Tibial nerve (tissue), 4 donors: ENCODE results near the gene GATA6. TPM values are rescaled to one million over a fixed set of nuclear protein-coding genes. Genes with fewer than 3 reads are reported as not detected.

ENCODE experiments used
- DNase-seq, 2 donors: peaks; one replicate each; pipeline ENCODE4 v3.0.0-alpha.2; 2019; ENCODE audit warnings: low spot score in 2 of 2
- H3K27ac ChIP-seq, 4 donors: fragments of 200-600 bp; sonication (generic) in 3 of 4; one replicate each; pipeline ENCODE4 v1.5.1; 2017 to 2019; ENCODE audit warnings: mild to moderate bottlenecking in 1 of 4
- H3K27me3 ChIP-seq, 2 donors: fragments of 200-600 bp; sonication (generic) in 1 of 2; one replicate each; pipeline versions ENCODE4 v1.5.1 to v1.6.0; 2017 to 2019
- H3K36me3 ChIP-seq, 3 donors: fragments of 200-600 bp; sonication (generic); one replicate each; pipeline ENCODE4 v1.5.1; 2018 to 2019
- H3K4me1 ChIP-seq, 4 donors: fragments of 200-600 bp; sonication (generic) in 3 of 4; one replicate each; pipeline ENCODE4 v1.5.1; 2017 to 2019
- H3K4me3 ChIP-seq, 4 donors: fragments of 200-600 bp; sonication (generic) in 3 of 4; one replicate each; pipeline ENCODE4 v1.5.1; 2017 to 2019; ENCODE audit warnings: mild to moderate bottlenecking in 1 of 4, moderate library complexity in 1 of 4
- H3K9me3 ChIP-seq, 4 donors: fragments of 200-600 bp; sonication (generic) in 3 of 4; one replicate each; pipeline ENCODE4 v1.5.1; 2017 to 2019
- CTCF ChIP-seq, 5 experiments: fragments of 200-600 bp in 3 of 5; fragments of 450-650 bp in 2 of 5; sonication (generic) in 3 of 5; IDR thresholded peaks; one replicate each; pipeline ENCODE4 v1.5.1; 2016 to 2019; ENCODE audit warnings: antibody characterized with exemption in 5 of 5, mild to moderate bottlenecking in 3 of 5, moderate library complexity in 2 of 5
- EP300 ChIP-seq, 2 donors: sonication (generic); formaldehyde crosslinking; IDR thresholded peaks; one replicate each; pipeline ENCODE4 v1.6.1; 2017; ENCODE audit warnings: antibody characterized with exemption in 2 of 2, mild to moderate bottlenecking in 1 of 2
- POLR2A ChIP-seq, 2 donors: fragments of 450-650 bp; IDR thresholded peaks; one replicate each; pipeline ENCODE4 v1.6.1; 2017; ENCODE audit warnings: antibody characterized with exemption in 2 of 2, mild to moderate bottlenecking in 2 of 2, moderate library complexity in 2 of 2
- WGBS, 2 donors: methylation state at CpG; one replicate each; pipeline ENCODE4 v1.1.5; 2018; 5-methylcytosine and 5-hydroxymethylcytosine counted together
- total RNA-seq, 4 donors: library from RNA; depleted of rRNA; stranded (reverse); fragments of >200 nt; gene quantifications; one replicate each; pipeline ENCODE4 v1.1.0, GENCODE V29; 2016

GATA6 gene
- total RNA-seq, 4 donors from 2014 or later = 4.2 to 8.4 (median 7.2) TPM

- H3K9me3 ChIP-seq = no peaks in the 10 kb centered on the region
- no peak for DNase-seq
- no peak overlapping the region for H3K4me3 ChIP-seq
- H3K36me3 ChIP-seq = no peaks in the 10 kb centered on the region
- no peaks in the 10 kb centered on the region for H3K27me3 ChIP-seq
- H3K27ac ChIP-seq = no peak overlapping the region
- TF ChIP-seq POLR2A (IDR thresholded peaks at IDR 0.05) = no peak
- TF ChIP-seq CTCF (IDR thresholded peaks at IDR 0.05) = no peak
- no peak for TF ChIP-seq EP300 (IDR thresholded peaks at IDR 0.05)
- 86 to 93% methylated on average over 7 of the region's 7 CpGs for WGBS, 2 donors
- H3K4me1 ChIP-seq = no peaks in the 10 kb centered on the region
Measured at GRCh38 chr18:22198163-22198562, 28.8 kb downstream of the GATA6 start.

- Histone ChIP-seq H3K9me3 (no peaks in the 10 kb centered on the region), H3K4me1 (no peaks in the 10 kb centered on the region), H3K27ac (no peak overlapping the region), H3K36me3 (no peaks in the 10 kb centered on the region), H3K27me3 (no peaks in the 10 kb centered on the region), H3K4me3 (no peak overlapping the region)
- TF ChIP-seq POLR2A (IDR thresholded peaks at IDR 0.05) (no peak), CTCF (IDR thresholded peaks at IDR 0.05) (no peak), EP300 (IDR thresholded peaks at IDR 0.05) (no peak)
- WGBS, 2 donors = 70 to 72% methylated on average over 6 of the region's 6 CpGs
- DNase-seq = no peak
Measured at GRCh38 chr18:22199005-22199404, 29.6 kb downstream of the GATA6 start.

GRCh38 chr18:22200611-22201225, 31.3 kb downstream of the GATA6 start:
- Histone ChIP-seq H3K36me3 (no peaks in the 10 kb centered on the region), H3K4me1 (no peaks in the 10 kb centered on the region), H3K9me3 (no peaks in the 10 kb centered on the region), H3K4me3 (no peak overlapping the region), H3K27ac (no peak overlapping the region), H3K27me3 (no peaks in the 10 kb centered on the region)
- TF ChIP-seq CTCF (IDR thresholded peaks at IDR 0.05) (no peak), POLR2A (IDR thresholded peaks at IDR 0.05) (no peak), EP300 (IDR thresholded peaks at IDR 0.05) (no peak)
- no peak for DNase-seq
- 83 to 84% methylated on average over 30 to 32 of the region's 32 CpGs for WGBS, 2 donors

GRCh38 chr18:22203035-22203434, 33.6 kb downstream of the GATA6 start:
- H3K4me1 ChIP-seq = no peaks in the 10 kb centered on the region
- H3K27me3 ChIP-seq = no peaks in the 10 kb centered on the region
- no peaks in the 10 kb centered on the region for H3K36me3 ChIP-seq
- no peak for TF ChIP-seq CTCF (IDR thresholded peaks at IDR 0.05)
- no peak for TF ChIP-seq EP300 (IDR thresholded peaks at IDR 0.05)
- TF ChIP-seq POLR2A (IDR thresholded peaks at IDR 0.05) = no peak
- no peak for DNase-seq
- no peak overlapping the region for H3K27ac ChIP-seq
- H3K9me3 ChIP-seq = no peaks in the 10 kb centered on the region
- 46 to 49% methylated on average over 1 of the region's 1 CpG for WGBS, 2 donors
- H3K4me3 ChIP-seq = no peak overlapping the region

- Histone ChIP-seq H3K27me3 (no peaks in the 10 kb centered on the region), H3K4me3 (no peak overlapping the region), H3K36me3 (no peaks in the 10 kb centered on the region), H3K27ac (no peak overlapping the region), H3K9me3 (no peaks in the 10 kb centered on the region), H3K4me1 (no peaks in the 10 kb centered on the region)
- 46 to 56% methylated on average over 3 of the region's 3 CpGs for WGBS, 2 donors
- TF ChIP-seq POLR2A (IDR thresholded peaks at IDR 0.05) (no peak), CTCF (IDR thresholded peaks at IDR 0.05) (no peak), EP300 (IDR thresholded peaks at IDR 0.05) (no peak)
- no peak for DNase-seq
Measured at GRCh38 chr18:22203536-22204213, 34.3 kb downstream of the GATA6 start.
